Activated CD4-positive, CD25-positive, alpha-beta regulatory T cell treated with anti-CD3 and anti-CD28 coated beads, Interleukin-2, amount 50 U/mL, for 72 hours (primary cell): ENCODE data around the gene KIFBP.
A peak's percentile ranks its signal among the peaks of the same experiment; 100 is the strongest.
"Not testable (repeated sequence)": the region's sequence is repeated elsewhere in the genome, so short reads cannot be mapped to it uniquely, and the experiment has no call there.

Experiments used
- DNase-seq: peaks from one replicate; pipeline ENCODE4 v3.0.0; 2021

KIFBP gene

DNA sequence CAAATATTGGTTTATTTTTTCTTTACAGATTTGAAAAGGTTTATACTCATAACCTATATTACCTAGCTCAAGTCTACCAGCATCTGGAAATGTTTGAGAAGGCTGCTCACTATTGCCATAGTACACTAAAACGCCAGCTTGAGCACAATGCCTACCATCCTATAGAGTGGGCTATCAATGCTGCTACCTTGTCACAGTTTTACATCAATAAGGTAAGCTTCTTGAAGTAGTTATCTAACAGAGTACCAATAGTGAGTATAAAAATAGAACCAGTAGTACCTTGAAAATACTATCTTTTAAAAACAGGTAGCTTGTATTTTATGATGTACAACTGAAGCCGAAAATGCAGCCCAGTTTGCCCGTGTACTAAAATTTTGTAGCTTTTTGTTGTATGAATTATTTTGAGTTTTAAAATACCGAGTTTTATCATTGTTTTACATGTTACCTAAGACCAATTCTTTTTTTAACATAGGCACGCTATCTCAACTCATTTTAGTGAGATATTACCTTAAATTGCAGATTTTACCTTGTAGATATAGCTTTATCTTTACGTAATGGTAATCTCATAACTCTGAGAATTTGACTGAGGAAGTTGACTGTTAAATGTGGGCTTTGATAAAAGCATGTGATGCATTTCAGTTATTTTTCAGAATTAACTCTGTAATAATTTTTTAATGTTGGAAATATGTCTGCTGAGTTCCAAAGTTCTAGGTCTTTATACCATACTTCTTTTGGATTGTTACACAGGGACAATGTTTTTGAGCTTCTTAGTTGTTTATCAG lies 17.3 kb downstream of the KIFBP start:
- no peak for DNase-seq

DNA sequence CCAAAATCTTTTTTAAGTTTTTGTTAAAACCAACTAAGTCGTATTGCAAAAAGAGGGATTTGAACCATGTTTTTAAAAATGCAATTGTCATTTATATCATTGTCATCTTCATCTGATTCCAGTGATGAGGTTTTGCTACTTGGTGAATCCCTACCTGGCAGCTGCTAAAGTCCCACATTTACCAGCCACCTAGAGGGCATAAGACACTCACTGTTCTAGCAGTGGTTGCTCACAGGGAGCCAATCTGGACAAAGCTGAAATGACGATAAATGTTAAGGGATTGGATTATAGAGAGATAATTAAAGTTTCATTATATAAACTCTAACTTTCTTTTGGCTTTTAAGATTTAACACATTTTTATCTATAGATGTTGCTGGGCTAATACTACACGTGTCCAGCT lies 18.7 kb downstream of the KIFBP start:
- no peak for DNase-seq

DNA sequence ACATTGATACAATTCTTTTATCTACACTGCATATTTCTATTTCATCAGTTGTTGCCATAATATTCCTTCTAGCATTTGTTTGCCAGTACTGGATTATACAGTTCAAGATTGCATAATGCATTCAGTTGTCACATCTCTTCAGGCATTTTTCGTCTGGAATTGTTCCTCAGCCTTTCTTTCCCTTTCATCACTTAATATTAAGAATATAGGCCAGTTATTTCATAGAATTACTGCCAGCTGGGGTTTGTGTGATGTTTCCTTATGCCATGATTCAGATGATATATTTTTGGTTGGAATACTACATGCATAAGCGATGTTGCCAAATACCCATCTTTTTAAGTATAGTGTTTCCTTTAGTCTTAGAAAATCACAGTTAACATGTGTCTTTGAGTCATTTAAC lies 20.8 kb downstream of the KIFBP start:
- DNase-seq, result no peak

DNA sequence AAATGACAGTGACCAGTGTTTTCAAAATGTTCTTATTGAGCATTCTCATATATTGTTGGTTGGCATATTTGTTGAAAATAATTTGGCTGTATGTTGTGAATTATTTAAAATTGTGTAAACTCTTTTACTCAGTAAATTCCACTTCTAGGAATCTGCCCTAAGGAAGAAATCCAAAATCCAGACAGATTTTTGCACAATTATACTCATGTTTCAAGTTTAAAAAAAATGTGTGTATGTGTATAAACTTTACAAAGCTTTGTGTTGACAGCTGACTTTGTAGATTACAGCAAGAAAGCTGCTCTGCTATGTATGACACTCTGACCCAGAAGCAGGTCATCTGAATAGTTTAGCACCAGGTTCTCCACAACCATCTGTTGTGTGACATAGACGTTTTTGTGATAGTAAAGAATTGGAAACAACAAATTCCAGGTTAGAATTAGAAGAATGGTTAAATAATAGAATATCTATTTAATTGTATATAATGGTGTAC lies 21.6 kb downstream of the KIFBP start:
- no peak for DNase-seq

DNA sequence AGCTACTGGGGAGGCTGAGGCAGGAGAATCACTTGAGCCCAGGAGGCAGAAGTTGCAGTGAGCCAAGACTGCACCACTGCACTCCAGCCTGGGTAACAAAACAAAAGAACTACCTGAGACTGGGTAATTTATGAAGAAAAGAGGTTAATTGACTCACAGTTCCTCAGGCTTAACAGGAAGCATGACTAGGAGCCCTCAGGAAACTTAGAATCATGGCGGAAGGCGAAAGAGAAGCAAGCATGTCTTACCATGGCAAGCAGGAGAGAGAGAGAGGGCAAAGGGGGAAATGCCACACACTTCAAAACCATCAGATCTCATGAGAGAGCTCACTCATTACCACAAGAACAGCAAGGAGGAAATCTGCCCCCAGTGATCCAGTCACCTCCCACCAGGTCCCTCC lies 24.2 kb downstream of the KIFBP start:
- DNase-seq, result not testable (repeated sequence)

DNA sequence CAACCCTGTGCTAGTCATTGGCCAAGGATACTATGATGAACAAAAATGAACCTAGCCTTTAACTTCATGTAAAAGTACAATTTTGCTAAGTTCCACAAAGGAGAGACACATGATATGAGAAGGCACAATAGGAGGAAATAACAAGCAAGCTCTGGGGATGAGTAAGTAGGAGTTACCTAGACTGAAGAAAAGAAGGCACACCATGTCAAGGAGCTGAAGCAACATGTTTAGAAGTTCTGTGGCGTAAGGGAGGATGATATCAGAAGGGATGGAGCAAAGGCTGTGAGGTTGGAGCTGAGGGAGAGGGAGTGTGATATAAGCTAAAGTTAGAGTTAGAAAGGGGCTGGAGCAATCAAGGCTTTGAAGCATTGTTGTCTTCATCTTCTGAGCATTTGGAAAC lies 25.6 kb downstream of the KIFBP start:
- DNase-seq, result no peak

DNA sequence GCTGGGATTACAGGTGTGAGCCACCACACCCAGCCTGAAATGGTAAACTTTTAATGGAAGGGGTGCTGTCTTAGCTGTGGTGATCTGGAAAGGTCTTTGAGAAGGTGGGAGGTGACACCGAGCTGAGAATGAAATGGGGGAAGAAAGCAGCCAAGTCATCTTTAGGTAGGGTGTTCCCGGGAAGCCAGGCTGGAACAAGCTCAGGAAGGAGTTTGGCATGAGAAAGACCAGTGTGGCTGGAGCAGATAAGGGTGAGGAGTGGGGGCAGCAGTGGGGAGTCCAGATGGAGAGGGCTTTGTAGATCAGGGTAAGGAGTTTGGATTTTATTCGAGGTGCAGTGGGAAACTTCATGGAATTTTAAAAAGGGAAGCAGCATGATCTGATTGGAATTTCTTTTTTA lies 30.0 kb downstream of the KIFBP start:
- no peak for DNase-seq

DNA sequence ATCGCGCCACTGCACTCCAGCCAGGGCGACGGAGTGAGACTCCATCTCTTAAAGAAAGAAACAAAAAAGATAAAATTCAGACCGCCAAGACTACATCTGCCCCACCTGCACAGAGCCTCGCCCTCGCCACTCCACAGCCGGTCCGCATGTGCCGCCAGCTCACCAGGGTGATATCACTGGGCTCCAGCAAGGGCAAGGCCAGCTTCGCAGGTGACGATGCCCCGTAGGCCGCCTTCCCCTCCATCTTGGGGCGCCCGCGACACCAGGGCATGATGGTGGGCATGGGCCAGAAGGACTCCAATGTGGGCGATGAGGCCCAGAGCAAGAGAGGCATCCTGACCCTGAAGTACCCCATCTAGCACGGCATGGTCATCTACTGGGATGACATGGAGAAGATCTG lies 34.0 kb downstream of the KIFBP start:
- no peak for DNase-seq

DNA sequence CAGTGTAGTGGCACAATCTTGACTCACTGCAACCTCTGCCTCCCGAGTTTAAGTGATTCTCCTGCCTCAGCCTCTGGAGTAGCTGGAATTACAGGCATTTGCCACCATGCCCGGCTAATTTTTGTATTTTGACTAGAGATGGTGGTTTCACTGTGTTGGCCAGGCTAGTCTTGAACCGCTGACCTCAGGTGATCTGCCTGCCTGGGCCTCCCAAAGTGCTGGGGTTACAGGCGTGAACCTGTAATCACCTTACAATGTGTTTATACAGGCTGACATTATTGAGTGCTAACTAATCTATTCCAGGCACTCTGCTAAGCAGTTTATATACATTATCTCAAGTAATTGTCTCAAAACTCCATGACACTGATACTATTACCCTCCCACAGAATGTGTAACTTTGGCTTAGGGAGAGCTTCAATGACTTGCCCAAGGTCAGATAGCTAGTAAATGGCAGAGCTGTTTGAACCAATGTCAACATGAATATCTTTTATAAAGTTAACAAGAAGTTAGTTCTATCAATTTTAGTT lies 36.8 kb downstream of the KIFBP start:
- no peak for DNase-seq

DNA sequence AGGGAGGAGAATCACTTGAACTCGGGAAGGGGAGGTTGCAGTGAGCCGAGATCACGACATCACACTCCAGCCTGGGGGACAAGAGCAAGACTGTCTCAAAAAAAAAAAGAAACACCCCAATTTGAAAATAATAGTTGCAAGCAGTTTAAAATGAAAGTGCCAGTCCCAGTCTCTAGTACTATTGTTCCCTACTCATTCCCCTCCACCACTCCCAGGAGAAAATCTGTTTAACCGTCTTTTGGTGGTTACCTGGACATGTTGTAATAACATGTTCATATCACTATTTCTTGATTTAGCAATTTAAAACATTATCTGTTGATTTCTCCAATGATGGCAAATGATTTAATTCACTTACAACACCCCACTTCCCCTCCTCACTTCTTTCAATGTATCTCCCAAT lies 44.7 kb downstream of the KIFBP start:
- DNase-seq, result no peak

DNA sequence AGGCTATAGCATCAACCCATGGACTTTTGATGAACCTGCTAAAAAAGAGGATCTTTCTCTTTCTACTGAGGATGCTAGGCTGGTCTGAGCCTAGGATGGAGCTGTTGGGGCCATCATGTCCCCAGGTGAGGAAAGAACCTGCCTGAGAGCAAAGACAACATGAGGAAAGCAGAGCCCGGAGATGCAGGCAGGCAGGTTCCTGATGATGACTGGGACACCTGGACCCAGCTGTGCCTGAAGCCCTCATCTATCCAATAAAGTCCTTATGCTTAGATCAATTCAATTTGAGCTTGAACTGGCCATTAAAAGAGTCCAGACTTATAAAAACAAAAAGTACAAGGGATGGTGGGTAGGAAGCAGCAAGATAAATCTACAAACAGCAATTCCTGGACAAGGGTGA lies 48.9 kb downstream of the KIFBP start:
- DNase-seq, result no peak

DNA sequence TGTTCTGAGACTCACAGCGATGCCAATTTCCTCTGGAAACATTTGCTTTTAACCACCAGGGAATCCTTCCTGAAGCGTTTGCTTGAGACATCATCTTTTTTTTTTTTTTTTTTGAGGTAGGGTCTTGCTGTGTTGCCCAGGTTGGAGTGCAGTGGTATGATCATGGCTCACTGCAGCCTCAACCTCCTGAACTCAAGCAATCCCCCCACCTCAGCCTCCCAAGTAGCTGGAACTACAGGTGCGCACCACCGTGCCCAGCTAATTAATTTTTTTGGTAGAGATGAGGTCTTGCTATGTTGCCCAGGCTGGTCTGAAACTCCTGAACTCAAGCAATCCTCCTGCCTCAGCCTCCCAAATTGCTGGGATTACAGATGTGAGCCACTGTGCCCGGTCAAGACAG lies 52.3 kb downstream of the KIFBP start:
- DNase-seq, result not testable (repeated sequence)

DNA sequence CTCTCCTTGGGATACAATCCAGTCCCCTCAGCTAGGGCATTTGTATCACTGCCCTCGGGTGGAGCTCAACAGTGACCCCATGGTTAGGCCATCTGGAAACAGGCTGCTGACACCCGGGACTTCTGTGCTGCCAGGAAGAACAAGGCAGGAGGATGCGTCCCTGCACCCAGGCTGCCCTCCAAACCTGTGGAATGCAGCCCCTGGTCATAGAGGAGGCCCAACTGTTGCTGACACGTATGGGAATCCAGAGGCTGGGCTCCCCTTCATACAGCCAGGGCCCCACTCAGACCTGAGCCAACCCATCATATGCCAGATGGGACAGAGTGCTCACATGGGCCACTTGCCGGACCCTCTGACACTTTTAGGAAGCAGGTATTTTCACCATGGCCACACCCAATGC lies 53.8 kb downstream of the KIFBP start:
- DNase-seq, result no peak

DNA sequence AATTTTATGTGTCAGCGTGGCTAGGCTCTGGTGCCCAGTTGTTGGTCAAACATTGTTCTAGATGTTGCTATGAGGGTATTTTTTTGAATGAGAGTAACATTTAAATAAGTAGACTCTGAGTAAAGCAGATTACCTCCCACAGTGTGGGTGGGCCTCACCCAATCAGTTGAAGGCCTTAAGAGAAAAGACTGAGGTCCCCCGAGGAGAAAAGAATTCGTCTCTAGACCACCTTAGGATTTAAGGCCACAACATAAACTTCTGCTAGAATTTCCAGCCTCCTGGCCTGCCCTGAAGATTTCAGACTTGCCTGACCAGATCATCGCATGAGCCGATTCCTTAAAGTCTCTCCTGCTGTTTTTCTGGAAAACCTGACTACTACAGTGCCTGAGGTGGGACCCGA lies 54.2 kb downstream of the KIFBP start:
- no peak for DNase-seq

DNA sequence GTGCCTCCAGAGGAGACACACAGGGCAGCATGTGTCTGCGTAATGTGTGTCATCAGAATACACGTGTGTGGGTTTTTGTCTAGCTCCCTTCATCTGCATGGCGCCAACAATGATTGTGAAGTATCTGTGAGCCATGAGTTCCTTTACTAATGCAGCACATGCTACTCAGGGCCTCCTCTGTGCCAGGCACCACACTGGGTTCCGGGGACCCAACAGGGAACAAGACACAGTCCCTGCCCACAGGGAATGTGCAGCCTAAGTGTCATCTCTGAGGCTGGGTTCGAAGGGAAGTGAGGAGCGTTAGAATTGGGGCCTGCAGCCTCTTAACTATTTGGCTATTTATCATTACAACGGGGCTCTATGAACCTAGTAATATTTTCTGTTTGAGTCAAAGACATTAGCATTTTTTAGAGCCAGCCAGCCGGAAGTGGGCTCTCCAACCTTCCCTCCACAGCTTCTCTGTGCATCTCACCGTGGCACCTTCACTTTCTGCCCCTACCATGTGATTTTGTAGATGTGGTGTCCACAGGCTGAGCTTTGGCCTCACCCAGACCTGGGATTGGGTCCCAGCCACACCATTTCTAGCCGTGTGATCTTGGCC lies 55.4 kb downstream of the KIFBP start:
- peak; percentile 44 for DNase-seq

DNA sequence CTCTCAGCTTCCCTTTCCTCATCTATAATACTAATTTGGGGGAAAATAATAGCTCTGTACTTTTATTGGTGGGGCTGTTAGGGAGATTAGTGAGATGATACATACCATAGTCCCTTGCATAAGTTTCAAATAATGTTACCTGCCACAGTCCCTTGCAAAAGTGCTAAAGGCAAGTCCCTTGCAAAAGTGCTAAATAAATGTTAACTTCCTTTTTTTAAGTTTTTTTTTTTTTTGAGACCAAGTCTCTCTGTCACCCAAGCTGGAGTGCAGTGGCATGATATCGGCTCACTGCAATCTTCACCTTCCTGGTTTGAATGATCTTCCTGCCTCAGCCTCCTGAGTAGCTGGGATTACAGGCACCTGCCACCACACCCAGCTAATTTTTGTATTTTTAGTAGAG lies 55.9 kb downstream of the KIFBP start:
- DNase-seq, result no peak

DNA sequence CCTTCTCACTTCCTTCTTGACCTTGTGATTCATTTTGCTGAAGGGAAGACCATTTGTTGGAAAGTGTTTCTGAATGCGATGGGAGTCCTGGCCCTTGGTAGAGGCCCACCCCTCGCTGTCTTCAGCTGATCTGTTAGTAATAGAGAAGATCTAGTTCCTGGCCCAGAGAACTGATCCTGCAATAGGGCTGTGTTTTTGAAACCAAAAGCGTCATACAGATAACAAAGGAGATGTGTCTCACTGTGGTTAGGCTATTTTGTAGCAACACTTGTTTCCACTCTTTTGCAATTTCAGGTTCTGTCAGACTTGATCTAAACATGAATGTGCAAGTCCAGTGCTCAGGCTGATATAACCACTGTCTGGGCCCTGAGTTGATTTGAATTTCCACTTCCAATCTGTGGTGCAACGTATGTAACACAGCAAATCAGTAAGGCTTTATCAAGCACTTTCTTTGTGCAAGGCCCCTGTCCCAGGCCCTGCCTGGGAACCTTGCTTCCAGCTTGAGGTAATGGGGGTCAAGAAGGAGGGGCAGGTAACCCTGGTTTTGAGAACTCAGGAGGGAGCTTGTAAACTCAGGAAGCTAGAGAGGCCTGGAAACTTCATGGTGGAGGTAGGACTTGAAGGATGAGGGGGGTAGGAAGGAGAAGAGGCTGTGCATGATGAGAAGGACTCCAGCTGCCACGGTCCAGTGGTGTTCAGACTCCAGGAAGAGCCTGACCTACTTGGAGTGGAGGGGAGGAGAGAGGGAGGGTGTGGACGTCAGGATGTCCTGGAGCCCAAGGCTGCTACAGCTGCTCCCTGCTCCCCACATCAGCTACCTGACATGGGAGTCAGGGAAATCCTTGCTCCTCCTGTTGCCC lies 57.1 kb downstream of the KIFBP start:
- no peak for DNase-seq

DNA sequence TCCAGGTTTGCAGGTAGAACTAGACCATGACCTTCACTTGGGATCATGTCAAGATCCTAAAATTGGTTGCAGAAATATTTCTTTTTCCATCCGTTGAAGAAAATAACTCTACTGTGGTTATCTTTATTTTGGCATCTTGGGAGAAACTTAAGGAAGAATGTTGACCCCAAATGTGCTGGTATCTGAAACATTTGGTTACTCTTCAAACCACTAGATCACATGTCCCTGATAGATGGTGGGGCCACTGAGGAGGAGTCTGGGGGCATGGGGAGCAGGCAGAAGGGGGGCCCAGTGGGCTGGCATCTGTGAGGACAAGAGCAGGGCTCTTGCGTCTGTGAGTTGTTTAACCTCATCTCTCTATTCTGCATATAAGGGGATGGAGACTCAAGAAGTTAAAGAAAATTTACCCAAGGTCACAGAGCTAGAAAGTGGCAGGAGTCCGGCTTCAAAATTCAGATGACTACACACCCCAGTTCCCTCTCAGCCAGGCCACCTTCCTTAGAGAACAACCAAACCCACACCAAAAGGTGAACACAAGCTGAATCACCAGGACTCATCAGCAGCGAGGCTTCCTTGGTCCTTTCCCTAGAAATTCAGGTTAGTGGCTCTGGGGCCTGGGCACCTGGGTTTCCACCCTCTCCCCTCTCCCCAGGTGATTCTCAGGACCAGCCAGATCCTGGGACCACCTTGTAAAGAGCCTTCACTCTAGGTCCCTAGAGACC lies 58.7 kb downstream of the KIFBP start:
- no peak for DNase-seq

DNA sequence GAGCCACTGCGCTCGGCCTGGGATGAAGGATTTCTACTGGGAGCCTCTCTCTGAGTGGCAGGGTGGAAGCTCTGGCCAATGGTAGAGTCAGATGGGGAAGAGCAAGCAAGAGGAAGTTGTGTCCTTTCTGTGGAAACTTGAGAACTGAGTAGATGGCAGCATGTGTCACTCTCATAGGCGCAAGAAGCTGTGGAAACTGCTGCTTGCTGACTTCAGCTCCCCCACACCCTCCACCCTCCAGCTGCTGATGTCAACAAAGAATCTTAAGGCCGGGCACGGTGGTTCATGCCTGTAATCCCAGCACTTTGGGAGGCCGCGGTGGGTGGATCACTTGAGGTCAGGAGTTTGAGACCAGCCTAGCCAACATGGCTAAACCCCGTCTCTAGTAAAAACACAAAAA lies 59.5 kb downstream of the KIFBP start:
- no peak for DNase-seq

DNA sequence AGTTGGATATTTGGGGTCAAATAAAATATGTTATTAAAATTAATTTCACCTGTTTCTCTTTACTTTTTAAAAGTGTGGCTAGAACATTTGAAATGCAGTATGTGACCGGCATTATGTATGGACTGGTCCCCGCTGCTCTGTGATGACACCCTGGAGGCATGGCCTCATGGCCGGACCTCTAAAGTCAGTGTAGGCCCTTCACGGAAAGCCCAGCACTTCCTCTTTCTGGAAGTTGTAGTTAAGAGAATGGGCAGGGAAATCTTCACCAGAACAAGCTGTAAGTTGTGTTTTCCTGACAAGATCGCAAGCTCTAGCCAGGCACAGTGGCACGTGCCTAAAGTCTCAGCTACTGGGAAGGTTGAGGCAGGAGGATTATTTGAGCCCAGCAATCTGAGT lies 61.0 kb downstream of the KIFBP start:
- no peak for DNase-seq

DNA sequence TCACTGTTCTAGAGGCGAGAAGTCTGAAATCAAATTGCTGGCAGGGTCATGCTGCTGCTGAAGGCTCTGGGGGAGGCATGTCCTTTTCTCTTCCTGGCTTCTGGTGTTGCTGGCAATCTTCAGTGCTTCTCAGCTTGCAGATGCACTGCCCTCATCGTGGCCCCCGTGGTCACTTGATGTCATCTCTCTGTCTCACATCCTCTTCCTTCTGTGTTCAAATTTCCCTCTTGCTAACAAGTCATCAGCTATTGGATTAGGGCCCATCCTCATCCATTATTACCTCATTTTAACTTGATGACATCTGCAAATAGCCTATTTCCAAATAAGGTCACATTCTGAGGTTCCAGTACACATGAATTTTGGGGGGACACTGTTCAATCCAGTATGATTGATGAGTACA lies 62.7 kb downstream of the KIFBP start:
- no peak for DNase-seq

DNA sequence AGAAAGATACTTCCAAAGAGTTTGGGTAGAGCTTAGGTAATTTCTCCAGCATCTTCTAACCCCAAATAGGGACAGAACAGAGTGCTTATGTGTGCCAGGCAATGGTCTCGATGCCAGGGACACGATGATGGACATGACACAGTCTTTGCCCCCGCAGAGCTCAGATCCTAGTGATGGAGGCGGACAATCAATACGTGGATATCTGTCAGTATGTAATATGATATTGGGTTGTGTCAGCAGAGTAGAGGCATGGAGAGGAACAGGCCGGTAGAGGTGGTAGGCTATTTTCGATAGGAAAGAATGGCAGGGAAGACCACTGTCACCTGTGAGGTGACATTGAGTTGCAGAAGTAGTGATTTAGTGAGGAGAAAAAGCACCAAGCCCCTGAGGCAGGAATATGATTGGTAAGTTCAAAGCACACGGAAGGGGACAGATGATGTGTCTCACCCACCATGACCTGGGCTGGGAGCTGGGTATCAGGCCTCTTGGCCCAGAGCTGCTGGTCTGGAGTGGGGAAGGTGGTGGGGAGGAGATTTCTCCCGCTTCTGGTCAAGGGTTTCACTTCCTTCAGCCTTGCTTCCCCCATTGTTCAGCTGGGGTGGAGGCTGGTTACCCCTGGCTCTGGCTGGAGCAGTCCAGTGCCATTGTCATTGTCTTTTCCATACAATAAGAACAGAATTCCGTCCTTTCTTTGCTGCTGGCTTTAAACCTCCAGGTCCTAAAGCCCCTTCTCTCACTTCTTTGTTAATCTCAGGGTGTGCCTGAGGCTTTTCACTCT lies 63.3 kb downstream of the KIFBP start:
- DNase-seq, result no peak
